Measurements from ENCODE around the gene THTPA.
"Not testable (repeated sequence)": the region's sequence is repeated elsewhere in the genome, so short reads cannot be mapped to it uniquely, and the experiment has no call there.

The THTPA gene

DNA sequence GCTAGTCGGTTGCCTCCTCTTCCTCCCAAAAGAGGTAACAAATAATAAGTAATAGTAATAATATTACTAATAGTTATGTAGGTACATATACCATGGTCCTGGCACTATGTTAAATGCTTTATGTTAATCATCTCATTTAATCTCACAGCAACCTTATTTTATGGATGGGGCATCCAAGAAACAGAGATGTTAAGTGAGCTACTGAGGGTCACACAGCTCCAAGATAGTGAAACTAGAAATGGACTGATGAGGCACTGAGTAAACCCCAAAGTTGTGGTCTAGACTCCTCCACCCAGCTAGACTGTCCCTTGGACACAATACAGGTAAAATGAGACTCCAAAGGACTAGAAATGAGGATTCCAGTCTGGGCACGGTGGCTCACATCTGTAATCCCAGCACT lies 19.6 kb upstream of the THTPA start:
- Histone ChIP-seq H3K27me3 (replicated peaks; ENCODE audit: control insufficient read depth, insufficient read depth, low read length) (no peaks in the 10 kb centered on the region), H3K36me3 (ENCODE audit: control insufficient read depth, insufficient read depth, low read length) (no peaks in the 10 kb centered on the region; the same call in 1 of the 2 replicates), H3K4me3 (replicated peaks; ENCODE audit: low read depth, low read length) (no peak overlapping the region)
- TF ChIP-seq, protein P1, sequence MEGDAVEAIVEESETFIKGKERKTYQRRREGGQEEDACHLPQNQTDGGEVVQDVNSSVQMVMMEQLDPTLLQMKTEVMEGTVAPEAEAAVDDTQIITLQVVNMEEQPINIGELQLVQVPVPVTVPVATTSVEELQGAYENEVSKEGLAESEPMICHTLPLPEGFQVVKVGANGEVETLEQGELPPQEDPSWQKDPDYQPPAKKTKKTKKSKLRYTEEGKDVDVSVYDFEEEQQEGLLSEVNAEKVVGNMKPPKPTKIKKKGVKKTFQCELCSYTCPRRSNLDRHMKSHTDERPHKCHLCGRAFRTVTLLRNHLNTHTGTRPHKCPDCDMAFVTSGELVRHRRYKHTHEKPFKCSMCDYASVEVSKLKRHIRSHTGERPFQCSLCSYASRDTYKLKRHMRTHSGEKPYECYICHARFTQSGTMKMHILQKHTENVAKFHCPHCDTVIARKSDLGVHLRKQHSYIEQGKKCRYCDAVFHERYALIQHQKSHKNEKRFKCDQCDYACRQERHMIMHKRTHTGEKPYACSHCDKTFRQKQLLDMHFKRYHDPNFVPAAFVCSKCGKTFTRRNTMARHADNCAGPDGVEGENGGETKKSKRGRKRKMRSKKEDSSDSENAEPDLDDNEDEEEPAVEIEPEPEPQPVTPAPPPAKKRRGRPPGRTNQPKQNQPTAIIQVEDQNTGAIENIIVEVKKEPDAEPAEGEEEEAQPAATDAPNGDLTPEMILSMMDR (IDR thresholded peaks at IDR 0.05; ENCODE audit: insufficient read depth, low read length, poor library complexity, severe bottlenecking): no peak
- DNase-seq (ENCODE audit: extremely low read depth, insufficient read length): no peak

DNA sequence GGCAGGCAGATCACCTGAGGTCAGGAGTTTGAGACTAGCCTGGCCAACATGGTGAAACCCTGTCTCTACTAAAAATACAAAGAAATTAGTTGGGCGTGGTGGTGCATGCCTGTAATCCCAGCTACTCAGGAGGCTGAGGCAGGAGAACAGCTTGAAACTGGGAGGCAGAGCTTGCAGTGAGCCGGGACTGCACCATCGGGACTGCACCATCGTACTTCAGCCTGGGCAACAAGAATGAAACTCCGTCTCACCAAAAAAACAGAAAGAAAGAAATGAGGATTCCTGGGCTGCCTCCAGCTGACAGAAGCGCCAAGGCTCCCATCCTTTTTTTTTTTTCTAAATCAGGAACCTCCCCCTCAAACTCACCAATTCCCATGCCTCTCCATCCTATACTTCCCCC lies 19.2 kb upstream of the THTPA start:
- not testable (repeated sequence) for DNase-seq (ENCODE audit: extremely low read depth, insufficient read length); H3K27me3 ChIP-seq (replicated peaks; ENCODE audit: control insufficient read depth, insufficient read depth, low read length)

DNA sequence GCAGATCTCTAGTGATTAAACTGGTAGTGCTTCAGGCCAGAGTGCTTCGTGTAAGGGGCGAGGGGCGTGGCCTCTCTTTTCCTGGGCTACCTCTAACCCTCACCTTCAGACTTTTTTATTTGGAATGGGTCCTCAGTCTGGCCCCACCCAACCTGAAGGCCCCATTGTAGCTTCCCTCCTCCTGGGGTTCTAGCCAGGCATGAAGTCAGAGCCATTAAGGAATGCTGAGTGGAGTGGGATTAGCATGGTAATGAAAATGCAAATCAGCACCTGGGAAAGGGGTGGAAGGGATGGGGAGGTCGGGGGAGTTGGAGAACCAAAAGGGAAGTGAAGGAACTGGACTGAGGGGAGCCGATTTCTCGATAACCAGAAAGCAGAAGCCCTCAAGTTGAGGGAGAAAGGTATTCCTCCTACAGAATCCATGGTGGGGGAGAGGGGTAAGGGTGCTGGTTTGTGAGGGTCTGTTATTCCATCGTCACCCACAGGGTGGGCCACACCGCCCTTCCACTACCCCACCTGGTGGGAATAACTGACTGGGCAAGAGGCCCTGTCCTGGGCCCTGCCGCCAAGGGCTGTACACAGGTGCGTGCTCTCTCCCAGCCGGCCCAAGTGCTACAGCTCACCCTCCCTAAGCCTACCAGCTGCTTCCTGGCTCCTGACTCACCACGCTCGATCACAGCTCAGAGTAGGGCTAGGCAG lies 18.6 kb upstream of the THTPA start:
- DNase-seq (ENCODE audit: extremely low read depth, insufficient read length): no peak
- H3K36me3 ChIP-seq (ENCODE audit: control insufficient read depth, insufficient read depth, low read length): no peaks in the 10 kb centered on the region; the same call in 1 of the 2 replicates
- TF ChIP-seq, protein P1 (IDR thresholded peaks at IDR 0.05; ENCODE audit: insufficient read depth, low read length, poor library complexity, severe bottlenecking): no peak

More for the DNA sequence above, 19.2 kb upstream of the THTPA start:
- not testable (repeated sequence) for H3K36me3 ChIP-seq (ENCODE audit: control insufficient read depth, insufficient read depth, low read length); H3K4me3 ChIP-seq (replicated peaks; ENCODE audit: low read depth, low read length)

DNA sequence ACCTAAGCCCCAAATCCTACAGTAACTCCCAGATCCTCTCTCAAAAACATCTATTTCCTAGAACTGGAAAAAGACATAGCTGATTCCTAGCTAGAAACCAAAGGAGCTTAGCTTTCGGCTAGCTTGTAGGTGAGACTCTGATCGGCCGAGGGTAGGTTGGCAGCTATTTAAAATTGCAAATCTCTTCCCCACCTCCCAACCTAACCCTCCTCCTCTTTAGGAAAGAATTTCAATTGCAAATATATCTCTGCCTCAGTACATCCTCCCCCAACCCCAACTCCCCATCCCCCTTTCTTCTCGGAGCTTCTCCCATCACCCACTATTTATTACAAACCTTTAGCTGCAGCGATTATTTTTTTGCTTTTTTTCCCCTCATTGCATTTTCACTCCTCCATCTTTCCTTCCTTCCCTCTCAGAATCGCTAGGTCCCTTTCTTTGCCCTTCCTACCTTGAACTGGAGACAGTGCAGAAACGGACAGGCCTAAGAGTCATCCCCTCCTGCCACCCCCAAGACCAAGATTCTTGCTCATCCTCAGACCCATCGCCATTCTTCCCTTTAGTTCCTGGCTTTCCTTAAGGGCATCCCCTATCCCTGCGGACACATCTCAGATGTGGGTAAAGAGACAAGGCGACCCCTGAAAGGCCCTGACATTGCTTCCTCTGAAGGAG lies 17.9 kb upstream of the THTPA start:
- H3K36me3 ChIP-seq (ENCODE audit: control insufficient read depth, insufficient read depth, low read length): no peaks in the 10 kb centered on the region; the same call in 1 of the 2 replicates
- H3K27me3 ChIP-seq (replicated peaks; ENCODE audit: control insufficient read depth, insufficient read depth, low read length): no peaks in the 10 kb centered on the region
- no peak overlapping the region for H3K4me3 ChIP-seq (replicated peaks; ENCODE audit: low read depth, low read length)
- TF ChIP-seq, protein P1 (IDR thresholded peaks at IDR 0.05; ENCODE audit: insufficient read depth, low read length, poor library complexity, severe bottlenecking): no peak
- no peak for DNase-seq (ENCODE audit: extremely low read depth, insufficient read length)

More for the DNA sequence above, 18.6 kb upstream of the THTPA start:
- Histone ChIP-seq H3K4me3 (replicated peaks; ENCODE audit: low read depth, low read length) (no peak overlapping the region), H3K27me3 (replicated peaks; ENCODE audit: control insufficient read depth, insufficient read depth, low read length) (no peaks in the 10 kb centered on the region)

- TF ChIP-seq, protein P1 (IDR thresholded peaks at IDR 0.05; ENCODE audit: insufficient read depth, low read length, poor library complexity, severe bottlenecking): no peak
- H3K27me3 ChIP-seq (replicated peaks; ENCODE audit: control insufficient read depth, insufficient read depth, low read length): no peaks in the 10 kb centered on the region
- DNase-seq (ENCODE audit: extremely low read depth, insufficient read length): no peak
- H3K36me3 ChIP-seq (ENCODE audit: control insufficient read depth, insufficient read depth, low read length): no peaks in the 10 kb centered on the region
- H3K4me3 ChIP-seq (replicated peaks; ENCODE audit: low read depth, low read length): no peak overlapping the region
Measured at GRCh38 chr14:23538785-23539184, 17.3 kb upstream of the THTPA start.

Data from GM06990 (cell line).